K562 (cell line): ENCODE data around the gene FANCC. TPM values are rescaled to one million over a fixed set of nuclear protein-coding genes. Genes with fewer than 3 reads are reported as not detected.

Experiments used
- ATAC-seq: fragments of 200-7000 bp; cut with Tn5 transposase; 3 replicates; pipeline ENCODE4 v1.9.1; 2020; ENCODE audit warnings: moderate library complexity
- BruUV-seq: library from RNA; stranded (reverse); fragments of 400-500 nt; replicated peaks from 2 replicates; lab custom pipeline; 2021; lab: Mats Ljungman, UMichigan
- CTCF ChIA-PET: fragments of 300-600 bp; formaldehyde crosslinking; extraction: SDS; loops from one replicate; lab custom pipeline; 2021; ENCODE audit warnings: low intra/inter-chr PET ratio; lab: Yijun Ruan, JAX
- POLR2A ChIA-PET: fragments of 300-600, 350-650 bp; sonication (Branson Sonifier 250); formaldehyde crosslinking; extraction: SDS; loops from one replicate; lab custom pipeline; 2021; ENCODE audit warnings: antibody characterized with exemption, inconsistent platforms; lab: Yijun Ruan, JAX
- DNase-seq, 4 experiments: peaks; one replicate each; pipeline versions ENCODE4 v3.0.0 to v3.0.0-alpha.2; 2011 to 2018; ENCODE audit warnings: low spot score in 3 of 4, mixed read lengths in 3 of 4; ENCODE audit errors: extremely low read depth in 1 of 4
- FAIRE-seq: peaks from 2 replicates; lab custom pipeline; 2011; peaks lifted over from hg19 to GRCh38; lab: Jason Lieb, UNC
- H2AFZ ChIP-seq: 2 replicates; pipeline ENCODE4 v1.6.0; 2011; ENCODE audit warnings: low read depth, low read length, control low read depth, inconsistent platforms
- H3K27ac ChIP-seq: fragments of 200-600 bp; 3 replicates; pipeline ENCODE4 v1.8.0; 2011; ENCODE audit warnings: low read depth, mild to moderate bottlenecking, control low read depth, inconsistent platforms, low read length, moderate library complexity, mixed read lengths; ENCODE audit errors: extremely low read depth
- H3K27me3 ChIP-seq, 2 experiments: fragments of 300-600 bp in 1 of 2; 2 replicates in 1 of 2; 3 replicates in 1 of 2; pipeline versions ENCODE4 v1.6.0 to v1.8.0; 2011; ENCODE audit warnings: inconsistent platforms in 2 of 2, low read length in 2 of 2, mild to moderate bottlenecking in 1 of 2, mixed read lengths in 1 of 2, moderate library complexity in 1 of 2; ENCODE audit not compliant: control insufficient read depth in 2 of 2, insufficient read depth in 2 of 2
- H3K36me3 ChIP-seq: fragments of 300-600 bp; 3 replicates; pipeline ENCODE4 v1.8.0; 2011; ENCODE audit warnings: mild to moderate bottlenecking, low read length, inconsistent platforms; ENCODE audit not compliant: control insufficient read depth, insufficient read depth
- H3K4me1 ChIP-seq, 2 experiments: fragments of 200-600 bp in 1 of 2; replicated peaks in 1 of 2; 2 replicates in 1 of 2; 3 replicates in 1 of 2; pipeline versions ENCODE4 v1.5.1 to v1.8.0; 2011; ENCODE audit warnings: inconsistent platforms in 2 of 2, low read length in 2 of 2, mild to moderate bottlenecking in 1 of 2, mixed read lengths in 1 of 2, moderate library complexity in 1 of 2; ENCODE audit not compliant: control insufficient read depth in 2 of 2, insufficient read depth in 2 of 2
- H3K4me2 ChIP-seq: 2 replicates; pipeline ENCODE4 v1.6.1; 2011; ENCODE audit warnings: low read length, control low read depth, inconsistent platforms, mixed read lengths; ENCODE audit not compliant: insufficient read depth
- H3K4me3 ChIP-seq: fragments of 200-600 bp; sonication (generic), shearing (Covaris generic); 2 replicates; pipeline ENCODE4 v1.5.1; 2016; ENCODE audit warnings: control low read depth, inconsistent platforms
- H3K79me2 ChIP-seq: fragments of 200-600 bp; 3 replicates; pipeline ENCODE4 v1.8.0; 2011; ENCODE audit warnings: low read length, inconsistent platforms; ENCODE audit not compliant: control insufficient read depth, insufficient read depth
- H3K9ac ChIP-seq, 2 experiments: 2 replicates each; pipeline versions ENCODE4 v1.6.0 to v1.6.1; 2011; ENCODE audit warnings: low read depth in 2 of 2, low read length in 2 of 2, control low read depth in 1 of 2, inconsistent platforms in 1 of 2, mild to moderate bottlenecking in 1 of 2, mixed read lengths in 1 of 2; ENCODE audit not compliant: insufficient read depth in 1 of 2
- H3K9me1 ChIP-seq: one replicate; pipeline ENCODE4 v1.6.0; 2011; ENCODE audit warnings: inconsistent platforms, mild to moderate bottlenecking, low read length, moderate library complexity; ENCODE audit not compliant: control insufficient read depth, insufficient read depth
- H3K9me3 ChIP-seq: replicated peaks from 2 replicates; pipeline ENCODE4 v1.5.1; 2011; ENCODE audit warnings: low read depth, low read length, inconsistent platforms; ENCODE audit not compliant: control insufficient read depth, insufficient read depth
- H4K20me1 ChIP-seq: replicated peaks from 2 replicates; pipeline ENCODE4 v1.6.1; 2011; ENCODE audit warnings: low read length, inconsistent platforms, mixed read lengths; ENCODE audit not compliant: control insufficient read depth, insufficient read depth
- CEBPB ChIP-seq: fragments of 450-650 bp; IDR thresholded peaks from 2 replicates; pipeline ENCODE4 v1.6.1; 2016; ENCODE audit warnings: missing genetic modification characterization, missing compliant biosample characterization
- ELF4 ChIP-seq: fragments of 450-650 bp; formaldehyde crosslinking; IDR thresholded peaks from 2 replicates; pipeline ENCODE4 v1.4.0; 2022; ENCODE audit warnings: missing genetic modification characterization
- ELK1 ChIP-seq: sonication (generic); formaldehyde crosslinking; IDR thresholded peaks from 2 replicates; pipeline ENCODE4 v1.8.1; 2022; ENCODE audit warnings: missing genetic modification reagents
- PBX2 ChIP-seq, 2 experiments: IDR thresholded peaks in 1 of 2; conservative IDR thresholded peaks in 1 of 2; 2 replicates each; pipeline ENCODE4 v1.6.1; 2016; ENCODE audit warnings: low read depth in 2 of 2, mild to moderate bottlenecking in 1 of 2, missing compliant biosample characterization in 1 of 2, missing genetic modification characterization in 1 of 2, moderate library complexity in 1 of 2
- POLR2B ChIP-seq: fragments of 450-650 bp; IDR thresholded peaks from 2 replicates; pipeline ENCODE4 v1.6.1; 2018; ENCODE audit warnings: low read depth; ENCODE audit not compliant: partially characterized antibody
- SPI1 ChIP-seq: IDR thresholded peaks from 2 replicates; pipeline ENCODE4 v1.6.1; 2011; ENCODE audit warnings: low read depth, low read length, control low read depth, borderline replicate concordance
- ZNF609 ChIP-seq: sonication (generic); formaldehyde crosslinking; IDR thresholded peaks from 2 replicates; pipeline ENCODE4 v1.8.1; 2023; ENCODE audit warnings: missing genetic modification reagents, mild to moderate bottlenecking, borderline replicate concordance
- WGBS: fragments of 100-300 bp; shearing (Covaris generic); methylation state at CpG from one replicate; pipeline ENCODE4 v1.1.6; 2016; ENCODE audit warnings: low coverage, mixed read lengths; ENCODE audit not compliant: insufficient coverage; ENCODE audit errors: missing lambda C conversion rate; 5-methylcytosine and 5-hydroxymethylcytosine counted together
- in situ Hi-C: fragments of 300-500 bp; cut with MboI; formaldehyde crosslinking; loops from 4 replicates; pipeline ENCODE4 v1.15.0; 2018; ENCODE audit warnings: inconsistent platforms, mixed read lengths
- intact Hi-C: fragments of 100-400 bp; cut with micrococcal nuclease; formaldehyde crosslinking; loops from 2 replicates; pipeline ENCODE4 v1.14.2; 2022
- polyA plus RNA-seq, 8 experiments: library from polyadenylated mRNA; depleted of rRNA in 4 of 8; stranded (reverse) in 5 of 8; unstranded in 3 of 8; fragments of >200 nt; fragmentation: Nextera tagmentation in 2 of 8; fragmentation: Illumina TruSeq in 1 of 8; extraction: Ambion mirVana in 2 of 8; extraction: Trizol in 1 of 8; gene quantifications; 2 replicates each; pipeline versions ENCODE4 v1.2.1 to v1.2.3, GENCODE V29; 2011 to 2014; ENCODE audit warnings: inconsistent platforms in 1 of 8, missing spikeins in 1 of 8
- total RNA-seq, 7 experiments: library from RNA; depleted of rRNA in 6 of 7; stranded (reverse); fragments of >200 nt in 6 of 7; fragmentation: Illumina TruSeq in 2 of 7; extraction: Trizol in 2 of 7; gene quantifications; 2 replicates each; pipeline versions ENCODE4 v1.2.1 to v1.2.3, GENCODE V29; 2011 to 2021; ENCODE audit warnings: low replicate concordance in 1 of 7

The FANCC gene
- total and polyA plus RNA-seq, 9 of the 15 experiments (the other 6 are each of a cell fraction or from before 2014, with no cell fraction given): 4.6 to 18.4 (median 14.2) TPM

GRCh38 chr9:95316274-95316673, 1.2 kb downstream of the FANCC start (continued):
- TF ChIP-seq ELK1: no peak
- no peak for TF ChIP-seq POLR2B
- peak; percentile 45 for TF ChIP-seq PBX2 (CRISPR knock-in tag; IDR thresholded peaks at IDR 0.05; ENCODE audit: low read depth)
- peak; percentile 75; the same call in 1 of the 2 replicates for TF ChIP-seq PBX2 (tag; conservative IDR thresholded peaks at IDR 0.05; ENCODE audit: low read depth)

- ChIA-PET POLR2A (no interaction called here), CTCF (no interaction called here)
- H3K4me2 ChIP-seq: no peak overlapping the region; the same call in 1 of the 2 replicates
- H2AFZ ChIP-seq: 0 out of 2 replicates have a peak overlapping the region, but pooled peaks have one; percentile 11
- no peaks in the 10 kb centered on the region for H3K9me3 ChIP-seq
- no peak for FAIRE-seq
- intact Hi-C loops: no loop called here
- H3K27ac ChIP-seq: no peak overlapping the region
- peaks cover 45% of the 10 kb centered on the region for H3K79me2 ChIP-seq
- H3K36me3 ChIP-seq: no peaks in the 10 kb centered on the region
- BruUV-seq: no TSS peak
- H3K9me1 ChIP-seq: no peaks in the 10 kb centered on the region
- H3K4me3 ChIP-seq: no peak overlapping the region
- no peaks in the 10 kb centered on the region for H3K27me3 ChIP-seq
- in situ Hi-C loops: no loop called here
- H3K9ac ChIP-seq: peak overlapping the region in 1 of 2 experiments; percentile 48; a peak in 1 of 4 replicates
- WGBS: 66% methylated on average over 12 of the region's 12 CpGs
- DNase-seq: no peak
- TF ChIP-seq SPI1 (peak; percentile 56; the same call in 1 of the 2 replicates), CEBPB (tag) (peak; percentile 80), ZNF609 (no peak), ELF4 (CRISPR knock-in tag) (no peak)
- ATAC-seq: no peak
- no peaks in the 10 kb centered on the region; the same call in 1 of the 2 replicates for H4K20me1 ChIP-seq
- peaks cover 11 to 17% of the 10 kb centered on the region in 2 experiments; a peak in 4 of 5 replicates for H3K4me1 ChIP-seq
These were observed 2.3 kb downstream of the FANCC start for GRCh38 chr9:95315108-95315746.
